Kidney (tissue), 14 donors: Measurements from ENCODE around the gene CABCOCO1. TPM values are rescaled to one million over a fixed set of nuclear protein-coding genes. Genes with fewer than 3 reads are reported as not detected.
"Not testable (repeated sequence)": the region's sequence is repeated elsewhere in the genome, so short reads cannot be mapped to it uniquely, and the experiment has no call there.

Source experiments
- DNase-seq, 5 donors: peaks; one replicate each; pipeline ENCODE4 v3.0.0-alpha.2; 2013 to 2020
- FAIRE-seq: peaks from 2 replicates; lab custom pipeline; 2012; peaks lifted over from hg19 to GRCh38; lab: Jason Lieb, UNC
- H3K27ac ChIP-seq, 2 donors: one replicate each; pipeline ENCODE4 v1.7.0; 2013; ENCODE audit warnings: low read depth in 2 of 2, low read length in 2 of 2, inconsistent platforms in 1 of 2
- H3K27me3 ChIP-seq: one replicate; pipeline ENCODE4 v1.7.1; 2013; ENCODE audit warnings: low read length, inconsistent platforms; ENCODE audit not compliant: control insufficient read depth, insufficient read depth
- H3K36me3 ChIP-seq, 3 donors: one replicate each; pipeline versions ENCODE4 v1.7.0 to v1.7.1; 2013; ENCODE audit warnings: low read length in 3 of 3, control low read depth in 1 of 3, inconsistent platforms in 1 of 3; ENCODE audit not compliant: insufficient read depth in 3 of 3, control insufficient read depth in 2 of 3
- H3K4me1 ChIP-seq, 3 donors: one replicate each; pipeline versions ENCODE4 v1.7.0 to v1.7.1; 2013; ENCODE audit warnings: low read length in 3 of 3, inconsistent platforms in 1 of 3, low read depth in 1 of 3; ENCODE audit not compliant: control insufficient read depth in 2 of 3, insufficient read depth in 2 of 3
- H3K4me3 ChIP-seq, 3 donors: one replicate each; pipeline versions ENCODE4 v1.7.0 to v1.8.1; 2013; ENCODE audit warnings: low read length in 3 of 3, control low read depth in 1 of 3, inconsistent platforms in 1 of 3
- H3K9ac ChIP-seq, 3 donors: one replicate each; pipeline versions ENCODE4 v1.7.0 to v1.7.1; 2013; ENCODE audit warnings: low read length in 3 of 3, control low read depth in 1 of 3, inconsistent platforms in 1 of 3
- H3K9me3 ChIP-seq, 3 donors: one replicate each; pipeline versions ENCODE4 v1.7.0 to v1.7.1; 2013; ENCODE audit warnings: low read length in 3 of 3, control low read depth in 1 of 3, inconsistent platforms in 1 of 3; ENCODE audit not compliant: control insufficient read depth in 2 of 3, insufficient read depth in 1 of 3
- CTCF ChIP-seq: IDR thresholded peaks from 3 replicates; pipeline ENCODE4 v1.5.1; 2012; ENCODE audit warnings: mild to moderate bottlenecking, moderate library complexity, borderline replicate concordance; ENCODE audit not compliant: insufficient read depth; ENCODE audit errors: extremely low read depth
- intact Hi-C: fragments of 100-400 bp; cut with DNase I; formaldehyde crosslinking; loops from one replicate; pipeline ENCODE4 v1.11.1; 2022
- polyA plus RNA-seq: library from polyadenylated mRNA; stranded (reverse); fragments of 350-450 nt; fragmentation: Illumina TruSeq; extraction: RNeasy Lipid Tissue Mini Kit (QIAGEN cat#74804); gene quantifications from one replicate; pipeline ENCODE4 v1.2.3, GENCODE V29; 2014; ENCODE audit warnings: low read depth, low replicate concordance; ENCODE audit not compliant: insufficient read depth
- total RNA-seq: library from RNA; stranded (reverse); fragmentation: NEBNext Ultra II Directional; extraction: Animal tissue kit (Norgen Biotek cat#: 25700); gene quantifications from one replicate; pipeline ENCODE4 v1.2.1, GENCODE V29; 2021
- donor health status: control.
- donor health status: control.
- donor health status: control.
- donor health status: control.
- donor health status: control.
- donor health status: DM: yes; HTN: yes; CAD: no.
- donor health status: Normal renal cell carcinoma (clear cell type).

The CABCOCO1 gene
- total and polyA plus RNA-seq, 2 donors from 2014 or later: 1.5 to 2.3 TPM

- no peaks in the 10 kb centered on the region for H3K9me3 ChIP-seq
- H3K4me3 ChIP-seq: no peak overlapping the region
- no peaks in the 10 kb centered on the region for H3K36me3 ChIP-seq
- intact Hi-C loops: no loop called here
- H3K9ac ChIP-seq: no peak overlapping the region
- FAIRE-seq (no peak), DNase-seq (no peak)
- no peaks in the 10 kb centered on the region for H3K27me3 ChIP-seq
- no peak for TF ChIP-seq CTCF
- no peak overlapping the region for H3K27ac ChIP-seq
- no peaks in the 10 kb centered on the region for H3K4me1 ChIP-seq
These were observed 57.2 kb downstream of the CABCOCO1 start for GRCh38 chr10:61719906-61720305.

GRCh38 chr10:61721431-61721830 lies 58.7 kb downstream of the CABCOCO1 start:
- Histone ChIP-seq H3K27me3 (no peaks in the 10 kb centered on the region), H3K27ac (no peak overlapping the region), H3K9me3 (no peaks in the 10 kb centered on the region), H3K36me3 (no peaks in the 10 kb centered on the region), H3K4me3 (no peak overlapping the region), H3K9ac (no peak overlapping the region), H3K4me1 (no peaks in the 10 kb centered on the region)
- no peak for TF ChIP-seq CTCF
- FAIRE-seq (no peak), DNase-seq (no peak)
- intact Hi-C loops: no loop called here

GRCh38 chr10:61725221-61725620 lies 62.5 kb downstream of the CABCOCO1 start:
- FAIRE-seq, intact Hi-C loops: not testable (repeated sequence)

GRCh38 chr10:61729596-61729995 lies 66.9 kb downstream of the CABCOCO1 start:
- intact Hi-C loops: no loop called here
- H3K4me1 ChIP-seq: no peaks in the 10 kb centered on the region
- FAIRE-seq: no peak
- H3K9ac ChIP-seq: no peak overlapping the region
- no peak for TF ChIP-seq CTCF
- H3K36me3 ChIP-seq: no peaks in the 10 kb centered on the region
- H3K27me3 ChIP-seq: no peaks in the 10 kb centered on the region
- H3K4me3 ChIP-seq: no peak overlapping the region
- no peak for DNase-seq
- no peak overlapping the region for H3K27ac ChIP-seq
- no peaks in the 10 kb centered on the region for H3K9me3 ChIP-seq

More at GRCh38 chr10:61725221-61725620, 62.5 kb downstream of the CABCOCO1 start:
- H3K27ac ChIP-seq, DNase-seq, H3K9ac ChIP-seq, H3K9me3 ChIP-seq, H3K36me3 ChIP-seq, H3K4me1 ChIP-seq, H3K4me3 ChIP-seq, H3K27me3 ChIP-seq: not testable (repeated sequence)
